ENCODE measurements around the gene EHMT1. TPM values are rescaled to one million over a fixed set of nuclear protein-coding genes. Genes with fewer than 3 reads are reported as not detected.

Gene EHMT1
- total and polyA plus RNA-seq, 2 of the 8 experiments (the other 6 are each of a cell fraction or from before 2014, with no cell fraction given), result 95.7 to 163 TPM

DNA sequence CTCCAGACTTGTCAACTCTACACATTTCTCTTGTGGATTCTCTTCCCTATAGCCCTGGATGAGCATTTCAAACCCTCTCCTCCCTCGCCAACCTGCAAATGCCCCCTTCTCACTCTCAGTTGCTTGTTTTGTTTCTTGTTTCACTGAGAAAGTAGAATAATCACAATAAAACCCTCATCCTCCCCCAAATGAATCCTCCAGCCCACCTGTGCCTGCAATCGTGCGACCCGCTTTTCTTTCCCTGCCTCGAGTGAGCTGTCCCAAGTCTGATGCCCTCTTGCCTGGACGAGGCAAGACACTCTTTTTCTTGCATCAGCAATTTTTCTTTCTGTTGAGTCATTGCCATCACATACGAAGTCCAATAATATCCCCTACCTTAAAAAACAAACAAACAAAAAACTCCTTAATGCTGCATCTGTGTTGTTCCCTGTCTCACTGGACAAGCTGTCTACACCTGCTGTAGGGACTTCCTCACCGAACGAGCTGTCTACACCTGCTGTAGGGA, 255.1 kb downstream of the EHMT1 start (continued):
- TF ChIP-seq EGR1 (IDR thresholded peaks at IDR 0.05; ENCODE audit: borderline replicate concordance, low read depth, low read length), result no peak
- no peak for TF ChIP-seq NRF1 (IDR thresholded peaks at IDR 0.05; ENCODE audit: low read depth, low read length)
- TF ChIP-seq CBX8 (IDR thresholded peaks at IDR 0.05; ENCODE audit: borderline replicate concordance, low read depth, low read length), result no peak
- TF ChIP-seq BACH1 (IDR thresholded peaks at IDR 0.05; ENCODE audit: low read length), result no peak
- no peak for TF ChIP-seq HDAC6 (IDR thresholded peaks at IDR 0.05; ENCODE audit: low read depth, low read length)
- TF ChIP-seq KDM5A (IDR thresholded peaks at IDR 0.05; ENCODE audit: low read length), result no peak
- TF ChIP-seq, protein P1, sequence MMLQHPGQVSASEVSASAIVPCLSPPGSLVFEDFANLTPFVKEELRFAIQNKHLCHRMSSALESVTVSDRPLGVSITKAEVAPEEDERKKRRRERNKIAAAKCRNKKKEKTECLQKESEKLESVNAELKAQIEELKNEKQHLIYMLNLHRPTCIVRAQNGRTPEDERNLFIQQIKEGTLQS (IDR thresholded peaks at IDR 0.05; ENCODE audit: insufficient read depth, low read depth, low read length), result no peak
- TF ChIP-seq SP1 (IDR thresholded peaks at IDR 0.05; ENCODE audit: low read depth, low read length), result no peak
- no peak for TF ChIP-seq SP2 (IDR thresholded peaks at IDR 0.05; ENCODE audit: low read length)
- no peak for TF ChIP-seq SP4 (IDR thresholded peaks at IDR 0.05; ENCODE audit: low read length)

Measured in H1 (cell line).